Left ventricle myocardium inferior (tissue), 1 donor: ENCODE data around the gene AHNAK2. TPM values are rescaled to one million over a fixed set of nuclear protein-coding genes. Genes with fewer than 3 reads are reported as not detected.

Experiments used
- DNase-seq: peaks from one replicate; pipeline ENCODE4 v3.0.0-alpha.2; 2020
- H3K27ac ChIP-seq: fragments of 200-600 bp; replicated peaks from 2 replicates; pipeline ENCODE4 v1.8.0; 2021
- H3K27me3 ChIP-seq: fragments of 200-600 bp; 2 replicates; pipeline ENCODE4 v1.8.0; 2021; ENCODE audit warnings: low read depth
- H3K36me3 ChIP-seq: fragments of 200-600 bp; 2 replicates; pipeline ENCODE4 v1.8.0; 2021
- H3K4me1 ChIP-seq: fragments of 200-600 bp; 2 replicates; pipeline ENCODE4 v1.8.0; 2021
- H3K4me3 ChIP-seq: fragments of 200-600 bp; 2 replicates; pipeline ENCODE4 v1.8.0; 2021; ENCODE audit warnings: mild to moderate bottlenecking, moderate library complexity
- H3K9me3 ChIP-seq: fragments of 200-600 bp; replicated peaks from 2 replicates; pipeline ENCODE4 v1.8.0; 2021
- intact Hi-C: fragments of 100-400 bp; cut with micrococcal nuclease; formaldehyde crosslinking; loops from one replicate; pipeline ENCODE4 v1.11.0; 2022
- total RNA-seq: library from RNA; stranded (reverse); fragmentation: NEBNext Ultra II Directional; extraction: Animal tissue kit (Norgen Biotek cat#: 25700); gene quantifications from one replicate; pipeline ENCODE4 v1.2.1, GENCODE V29; 2021
- TF ChIP-seq, protein P1 (sequence below): fragments of 200-600 bp; IDR thresholded peaks from 2 replicates; pipeline ENCODE4 v1.8.0; 2021; ENCODE audit warnings: antibody characterized with exemption, mild to moderate bottlenecking, borderline replicate concordance
- donor health status: DM: no; HTN: yes; CAD: no; lungs with severe emphysema.

AHNAK2 gene
- total RNA-seq, 1 donor from 2014 or later, result 2.5 TPM

DNA sequence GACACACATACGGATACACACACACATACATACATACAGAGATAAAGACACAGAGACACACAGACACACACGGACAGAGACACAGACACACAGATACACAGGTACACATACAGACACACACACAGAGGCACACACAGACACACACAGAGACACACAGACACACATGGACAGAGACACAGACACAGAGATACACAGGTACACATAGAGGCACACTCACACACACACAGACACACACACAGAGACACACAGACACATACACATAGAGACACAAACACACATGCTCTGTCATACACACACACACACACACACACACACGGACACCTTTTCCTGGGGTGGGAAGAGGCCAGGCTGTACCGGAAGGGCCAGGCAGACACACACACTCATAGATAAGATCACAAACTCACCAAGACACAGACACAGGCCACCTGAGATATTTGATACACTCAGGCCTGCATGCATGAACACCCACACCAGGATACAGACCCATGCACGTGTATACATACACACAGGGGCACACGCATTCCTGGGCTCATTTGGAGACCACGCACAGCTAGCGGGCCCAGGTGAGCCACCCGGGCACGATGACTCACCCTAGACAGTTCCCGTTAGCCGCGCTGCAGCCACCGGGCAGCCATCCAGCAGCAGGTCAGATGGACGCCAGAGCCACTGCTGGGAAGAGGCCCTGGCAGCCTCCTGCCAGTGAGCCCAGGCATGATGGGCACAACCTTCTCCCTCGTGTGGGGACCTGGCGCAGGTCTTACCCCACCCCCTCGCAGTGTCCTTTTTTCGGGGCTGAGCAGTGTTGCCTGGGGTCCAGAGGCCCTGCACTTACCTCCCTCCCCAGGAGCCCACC is 1.8 kb upstream of the AHNAK2 start:
- peak overlapping the region; percentile 18 for H3K27ac ChIP-seq
- no peaks in the 10 kb centered on the region for H3K36me3 ChIP-seq
- H3K9me3 ChIP-seq, result no peaks in the 10 kb centered on the region
- peaks cover 28% of the 10 kb centered on the region for H3K27me3 ChIP-seq
- TF ChIP-seq, protein P1, sequence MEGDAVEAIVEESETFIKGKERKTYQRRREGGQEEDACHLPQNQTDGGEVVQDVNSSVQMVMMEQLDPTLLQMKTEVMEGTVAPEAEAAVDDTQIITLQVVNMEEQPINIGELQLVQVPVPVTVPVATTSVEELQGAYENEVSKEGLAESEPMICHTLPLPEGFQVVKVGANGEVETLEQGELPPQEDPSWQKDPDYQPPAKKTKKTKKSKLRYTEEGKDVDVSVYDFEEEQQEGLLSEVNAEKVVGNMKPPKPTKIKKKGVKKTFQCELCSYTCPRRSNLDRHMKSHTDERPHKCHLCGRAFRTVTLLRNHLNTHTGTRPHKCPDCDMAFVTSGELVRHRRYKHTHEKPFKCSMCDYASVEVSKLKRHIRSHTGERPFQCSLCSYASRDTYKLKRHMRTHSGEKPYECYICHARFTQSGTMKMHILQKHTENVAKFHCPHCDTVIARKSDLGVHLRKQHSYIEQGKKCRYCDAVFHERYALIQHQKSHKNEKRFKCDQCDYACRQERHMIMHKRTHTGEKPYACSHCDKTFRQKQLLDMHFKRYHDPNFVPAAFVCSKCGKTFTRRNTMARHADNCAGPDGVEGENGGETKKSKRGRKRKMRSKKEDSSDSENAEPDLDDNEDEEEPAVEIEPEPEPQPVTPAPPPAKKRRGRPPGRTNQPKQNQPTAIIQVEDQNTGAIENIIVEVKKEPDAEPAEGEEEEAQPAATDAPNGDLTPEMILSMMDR, result no peak
- no peak overlapping the region for H3K4me3 ChIP-seq
- DNase-seq, result peak; percentile 69
- H3K4me1 ChIP-seq, result peaks cover 48% of the 10 kb centered on the region
- intact Hi-C loops, result loop anchor here (10.0 kb wide), 1 partner anchor 55 kb away; no protein-coding TSS in a partner anchor

DNA sequence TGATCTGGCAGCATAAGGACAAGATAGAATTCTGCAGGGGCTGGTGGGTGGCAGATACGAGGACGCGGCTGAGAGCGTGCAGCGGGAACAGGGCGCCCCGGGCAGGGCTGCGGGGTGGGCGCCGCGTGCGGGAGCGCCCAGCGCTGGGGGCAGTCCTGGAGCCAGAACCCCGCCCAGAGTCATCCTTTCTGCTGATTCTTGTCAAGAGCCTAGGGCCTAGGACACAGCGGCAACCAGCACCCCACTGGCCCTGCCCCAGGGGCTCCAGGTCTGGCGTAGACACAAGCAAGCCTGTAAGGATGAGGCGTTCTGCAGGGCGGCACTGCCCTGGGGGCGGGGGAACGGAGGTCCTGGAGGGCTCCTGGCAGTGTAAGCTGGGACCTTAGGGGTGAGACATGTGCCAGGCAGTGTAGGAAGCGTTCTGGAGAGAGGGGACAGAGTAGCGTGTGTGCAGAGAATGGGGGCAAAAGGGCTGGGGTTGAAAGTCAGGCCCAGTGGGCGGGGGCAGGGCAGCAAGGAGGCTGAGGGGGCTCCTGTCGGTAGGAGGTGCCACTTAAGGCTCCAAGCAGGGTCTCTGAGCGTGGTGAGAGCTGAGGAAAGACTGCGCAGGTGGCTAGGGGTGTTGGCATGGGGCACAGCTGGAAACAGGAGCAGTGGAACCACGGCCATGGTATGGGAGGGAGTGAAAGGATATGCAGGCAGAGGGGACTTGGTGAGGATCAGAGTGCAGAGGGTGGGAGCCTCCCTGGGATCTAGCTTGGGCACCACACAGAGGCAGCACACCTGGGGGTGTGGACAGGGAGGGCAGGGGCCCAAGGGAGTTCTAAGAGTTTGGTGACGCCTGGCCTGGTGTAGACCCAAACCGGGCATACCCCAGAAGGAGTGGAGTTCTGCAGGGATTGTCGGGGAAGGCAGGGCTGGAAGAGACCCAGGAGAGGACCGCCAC is 845 bp upstream of the AHNAK2 start:
- TF ChIP-seq, protein P1, result no peak
- DNase-seq, result no peak
- Histone ChIP-seq H3K9me3 (no peaks in the 10 kb centered on the region), H3K4me1 (peaks cover 58% of the 10 kb centered on the region), H3K27ac (no peak overlapping the region), H3K4me3 (peak overlapping the region; percentile 69), H3K27me3 (peaks cover 33% of the 10 kb centered on the region), H3K36me3 (no peaks in the 10 kb centered on the region)
- intact Hi-C loops, result loop anchor here (10.0 kb wide), 1 partner anchor 56 kb away; no protein-coding TSS in a partner anchor

DNA sequence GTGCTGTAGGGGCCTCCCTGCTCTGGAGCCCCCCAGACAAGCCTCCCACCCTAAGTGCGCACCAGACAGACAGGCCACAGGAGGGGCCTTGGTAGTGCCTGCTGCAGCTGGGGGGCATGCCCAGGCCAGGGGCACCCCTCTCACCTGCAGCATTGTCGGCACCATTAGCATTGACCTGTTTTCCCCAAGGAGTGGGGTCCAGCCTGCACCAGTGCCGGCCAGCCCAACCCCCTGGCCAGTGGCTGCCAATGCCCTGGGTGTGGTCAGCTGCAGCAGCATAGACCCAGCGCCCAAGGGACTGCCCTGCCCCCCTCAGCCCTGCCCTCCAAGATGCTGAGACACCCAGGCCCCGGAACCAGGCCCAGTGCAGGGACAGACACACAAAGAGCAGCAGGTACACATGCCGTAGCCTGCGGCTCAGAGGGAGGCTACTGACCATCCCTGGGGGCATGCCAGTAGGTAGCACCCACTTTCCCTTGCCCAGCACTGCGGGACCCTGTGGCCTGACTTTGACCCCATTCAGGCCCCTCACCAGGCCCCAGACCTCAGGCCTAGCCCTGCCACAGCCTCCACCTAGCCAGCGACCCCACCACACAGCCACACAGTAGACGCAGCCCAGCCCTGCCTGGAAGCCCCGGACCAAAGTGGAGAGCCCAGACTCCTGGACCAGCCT is 1.0 kb downstream of the AHNAK2 start:
- TF ChIP-seq, protein P1, result no peak
- Histone ChIP-seq H3K27ac (no peak overlapping the region), H3K4me1 (peaks cover 76% of the 10 kb centered on the region), H3K9me3 (no peaks in the 10 kb centered on the region), H3K27me3 (peaks cover 33% of the 10 kb centered on the region), H3K36me3 (no peaks in the 10 kb centered on the region), H3K4me3 (peak overlapping the region; percentile 69)
- intact Hi-C loops, result loop anchor here (10.0 kb wide), 1 partner anchor 58 kb away; no protein-coding TSS in a partner anchor
- DNase-seq, result peak; percentile 18

GRCh38 chr14:104976198-104977007 is 1.8 kb downstream of the AHNAK2 start:
- peak; percentile 83 for DNase-seq
- Histone ChIP-seq H3K4me3 (no peak overlapping the region), H3K4me1 (peaks cover 76% of the 10 kb centered on the region), H3K27ac (no peak overlapping the region), H3K36me3 (no peaks in the 10 kb centered on the region), H3K9me3 (no peaks in the 10 kb centered on the region), H3K27me3 (peaks cover 33% of the 10 kb centered on the region)
- intact Hi-C loops, result loop anchor here (10.0 kb wide), 1 partner anchor 58 kb away; no protein-coding TSS in a partner anchor
- TF ChIP-seq, protein P1, result peak; percentile 95
